AG04450 (cell line): ENCODE results near the gene BIK. TPM values are rescaled to one million over a fixed set of nuclear protein-coding genes. Genes with fewer than 3 reads are reported as not detected.

Experiments
- CTCF ChIA-PET: fragments of 300-600, 350-600 bp; formaldehyde crosslinking; extraction: SDS; loops from one replicate; lab custom pipeline; 2022; ENCODE audit warnings: antibody characterized with exemption, inconsistent platforms; lab: Charles Lee
- POLR2A ChIA-PET: fragments of 350-600 bp; formaldehyde crosslinking; extraction: SDS; loops from one replicate; lab custom pipeline; 2021; ENCODE audit warnings: antibody characterized with exemption, inconsistent platforms; lab: Yijun Ruan, JAX
- DNase-seq: peaks from one replicate; pipeline ENCODE4 v3.0.0-alpha.2; 2011; ENCODE audit warnings: low read depth, low spot score
- H3K27ac ChIP-seq: one replicate; pipeline ENCODE4 v1.5.1; 2012; ENCODE audit warnings: low read depth, low read length, control low read depth
- H3K27me3 ChIP-seq: one replicate; pipeline ENCODE4 v1.6.0; 2012; ENCODE audit warnings: low read length; ENCODE audit not compliant: control insufficient read depth, insufficient read depth
- H3K4me3 ChIP-seq: 2 replicates; pipeline ENCODE4 v1.5.1; 2011; ENCODE audit warnings: mild to moderate bottlenecking, low read depth, low read length, control low read depth
- H3K9me3 ChIP-seq: 2 replicates; pipeline ENCODE4 v1.5.1; 2012; ENCODE audit warnings: low read length; ENCODE audit not compliant: control insufficient read depth, insufficient read depth
- polyA plus RNA-seq: library from polyadenylated mRNA; depleted of rRNA; stranded (reverse); fragments of >200 nt; gene quantifications from 2 replicates; pipeline ENCODE4 v1.2.3, GENCODE V29; 2011
- TF ChIP-seq, protein P1 (sequence below): IDR thresholded peaks from 2 replicates; pipeline ENCODE4 v1.5.1; 2011; ENCODE audit warnings: low read depth, low read length, control low read depth, inconsistent platforms

Gene BIK
- polyA plus RNA-seq, 1 experiment, result not detected

DNA sequence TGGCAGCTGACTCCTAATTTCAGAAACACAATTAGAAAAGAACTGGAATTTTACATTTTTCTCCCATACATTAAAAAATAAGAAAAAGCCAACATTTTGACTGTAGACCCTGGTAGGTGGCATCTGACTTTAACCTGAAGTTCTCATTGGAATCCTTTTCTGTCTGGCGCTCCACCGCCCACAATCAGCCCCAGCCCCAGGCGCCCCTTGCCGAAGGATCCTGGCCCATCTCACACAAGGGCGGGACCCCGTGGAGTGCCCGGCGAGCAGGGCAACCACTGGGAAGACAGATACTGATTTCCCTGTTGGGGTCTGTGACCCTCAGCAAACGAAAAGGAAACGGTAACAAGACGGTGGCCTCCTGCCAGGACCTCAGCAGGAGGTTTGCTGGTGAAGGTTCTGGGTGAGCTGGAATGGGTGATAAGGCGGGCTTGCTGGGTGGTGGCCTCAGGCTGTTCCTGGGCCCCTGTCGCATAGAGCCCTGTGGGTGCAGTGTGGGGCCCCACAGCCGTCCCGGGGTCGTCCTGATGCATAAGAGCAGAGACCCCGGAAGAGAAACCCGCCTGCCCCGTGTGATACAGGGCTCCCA is 56.5 kb downstream of the BIK start:
- DNase-seq, result no peak
- Histone ChIP-seq H3K9me3 (no peaks in the 10 kb centered on the region), H3K27ac (no peak overlapping the region), H3K27me3 (no peaks in the 10 kb centered on the region), H3K4me3 (no peak overlapping the region)
- CTCF ChIA-PET, result no interaction called here
- POLR2A ChIA-PET, result no interaction called here
- TF ChIP-seq, protein P1, sequence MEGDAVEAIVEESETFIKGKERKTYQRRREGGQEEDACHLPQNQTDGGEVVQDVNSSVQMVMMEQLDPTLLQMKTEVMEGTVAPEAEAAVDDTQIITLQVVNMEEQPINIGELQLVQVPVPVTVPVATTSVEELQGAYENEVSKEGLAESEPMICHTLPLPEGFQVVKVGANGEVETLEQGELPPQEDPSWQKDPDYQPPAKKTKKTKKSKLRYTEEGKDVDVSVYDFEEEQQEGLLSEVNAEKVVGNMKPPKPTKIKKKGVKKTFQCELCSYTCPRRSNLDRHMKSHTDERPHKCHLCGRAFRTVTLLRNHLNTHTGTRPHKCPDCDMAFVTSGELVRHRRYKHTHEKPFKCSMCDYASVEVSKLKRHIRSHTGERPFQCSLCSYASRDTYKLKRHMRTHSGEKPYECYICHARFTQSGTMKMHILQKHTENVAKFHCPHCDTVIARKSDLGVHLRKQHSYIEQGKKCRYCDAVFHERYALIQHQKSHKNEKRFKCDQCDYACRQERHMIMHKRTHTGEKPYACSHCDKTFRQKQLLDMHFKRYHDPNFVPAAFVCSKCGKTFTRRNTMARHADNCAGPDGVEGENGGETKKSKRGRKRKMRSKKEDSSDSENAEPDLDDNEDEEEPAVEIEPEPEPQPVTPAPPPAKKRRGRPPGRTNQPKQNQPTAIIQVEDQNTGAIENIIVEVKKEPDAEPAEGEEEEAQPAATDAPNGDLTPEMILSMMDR, result no peak

DNA sequence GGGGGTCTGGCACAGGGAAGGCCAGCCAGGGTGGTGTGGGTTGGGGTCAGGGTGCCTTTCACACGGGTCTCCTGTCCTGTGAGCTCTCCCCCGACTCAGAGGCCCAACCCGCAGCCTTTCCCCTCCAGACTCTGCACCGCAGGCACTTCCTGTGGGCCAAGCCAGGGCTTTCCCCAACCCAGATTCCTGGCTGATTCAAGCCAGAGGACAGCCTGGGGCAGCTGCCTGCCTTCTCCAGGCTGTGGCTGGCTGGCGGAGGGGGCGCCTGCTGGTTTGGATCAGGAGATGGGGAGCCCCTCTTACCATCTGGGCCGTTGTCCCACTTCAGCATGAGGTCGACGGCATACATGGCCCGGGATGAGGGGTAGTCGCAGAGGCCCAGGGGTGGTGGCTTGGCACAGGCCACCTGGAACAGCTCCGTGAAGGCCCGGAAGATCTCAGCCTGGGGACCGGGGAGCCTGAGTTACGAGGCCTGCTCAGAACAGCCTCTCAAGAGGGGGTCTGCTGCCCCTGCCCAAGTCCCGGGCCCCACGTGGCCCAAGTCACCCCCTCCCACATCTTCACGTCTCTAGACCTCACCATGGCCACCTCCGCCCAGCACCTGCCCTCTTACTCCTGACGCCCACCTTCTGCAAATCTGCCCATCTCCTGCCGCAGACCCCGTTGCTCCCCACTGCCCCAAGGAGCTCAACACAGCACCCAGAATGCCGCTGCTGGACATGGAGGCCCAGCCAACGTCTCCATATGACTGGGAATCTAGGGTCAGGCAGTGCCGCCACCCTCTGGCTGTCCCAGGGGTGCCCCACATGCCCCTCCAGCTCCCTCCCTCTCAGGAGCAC is 58.1 kb downstream of the BIK start:
- Histone ChIP-seq H3K27me3 (no peaks in the 10 kb centered on the region), H3K27ac (peak overlapping the region; percentile 21), H3K9me3 (no peaks in the 10 kb centered on the region), H3K4me3 (no peak overlapping the region)
- no peak for DNase-seq
- TF ChIP-seq, protein P1, result no peak
- POLR2A ChIA-PET, result no interaction called here
- CTCF ChIA-PET, result no interaction called here

DNA sequence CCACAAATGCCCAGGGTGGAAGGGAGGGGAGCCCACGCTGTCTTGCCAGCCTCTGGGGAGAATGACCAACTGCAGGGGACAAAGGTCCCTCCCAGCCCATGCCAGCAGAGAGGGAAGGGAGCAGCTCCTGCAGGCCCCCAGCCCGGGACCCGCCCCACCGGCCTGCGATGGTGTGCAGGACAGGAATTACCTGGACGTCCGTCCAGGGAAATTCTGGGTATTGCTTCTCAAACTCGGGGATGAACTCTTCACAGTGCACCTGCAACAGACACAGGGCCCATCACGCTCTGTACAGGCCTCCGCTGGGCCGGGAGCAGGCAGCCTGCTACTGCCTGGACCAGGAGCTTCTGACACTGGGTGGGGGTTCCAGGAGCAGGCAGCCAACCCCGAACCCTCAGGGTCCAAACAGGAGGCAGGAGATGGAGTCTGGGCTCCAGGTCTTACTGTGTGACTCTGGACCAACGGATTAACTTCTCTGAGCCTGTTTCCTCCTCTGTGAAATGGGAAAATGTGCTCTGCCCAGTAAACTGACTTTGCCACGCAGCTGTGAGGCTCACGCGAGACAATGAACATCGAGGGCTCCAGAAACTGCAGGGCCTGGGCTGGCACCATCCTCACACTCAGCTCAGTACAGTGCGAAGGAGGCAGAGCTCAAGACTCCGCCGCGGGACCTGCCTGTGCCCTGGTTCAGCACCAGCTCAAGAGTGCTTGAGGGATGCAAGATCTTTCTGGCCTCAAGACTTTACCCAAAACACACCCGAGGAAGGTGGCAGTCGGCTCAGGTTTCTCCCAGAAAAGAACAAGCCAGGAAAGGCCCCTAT is 59.0 kb downstream of the BIK start:
- Histone ChIP-seq H3K4me3 (no peak overlapping the region), H3K27ac (no peak overlapping the region), H3K9me3 (no peaks in the 10 kb centered on the region; the same call in 1 of the 2 replicates), H3K27me3 (no peaks in the 10 kb centered on the region)
- DNase-seq, result no peak
- TF ChIP-seq, protein P1, result no peak
- CTCF ChIA-PET, result no interaction called here
- POLR2A ChIA-PET, result no interaction called here

DNA sequence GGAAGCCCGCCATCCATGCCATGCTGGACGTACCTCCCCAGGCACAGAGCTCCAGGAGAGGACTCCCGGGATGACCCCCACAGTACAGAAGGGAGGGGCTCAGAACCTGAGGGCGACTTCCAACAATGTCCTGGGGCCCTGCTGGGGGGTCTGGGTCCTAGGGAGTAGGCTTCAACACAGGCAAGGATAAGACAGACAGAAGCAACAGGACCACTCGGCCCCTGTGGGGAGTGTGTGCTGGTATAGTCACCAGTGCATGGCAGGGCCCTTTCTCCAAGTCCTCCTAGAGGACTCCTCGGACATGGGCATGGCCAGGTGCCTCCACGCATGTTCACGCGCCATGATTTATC is 59.6 kb downstream of the BIK start:
- no peak for DNase-seq
- POLR2A ChIA-PET, result no interaction called here
- CTCF ChIA-PET, result no interaction called here
- H3K9me3 ChIP-seq, result no peaks in the 10 kb centered on the region; the same call in 1 of the 2 replicates
- TF ChIP-seq, protein P1, result no peak
- H3K4me3 ChIP-seq, result no peak overlapping the region
- H3K27me3 ChIP-seq, result no peaks in the 10 kb centered on the region
- H3K27ac ChIP-seq, result no peak overlapping the region
